IMR-90 (cell line): ENCODE data around the gene TTC27. TPM values are rescaled to one million over a fixed set of nuclear protein-coding genes. Genes with fewer than 3 reads are reported as not detected.

ENCODE experiments used
- ATAC-seq: fragments of 200-7000 bp; cut with Tn5 transposase; 2 replicates; pipeline ENCODE4 v1.9.1; 2020; ENCODE audit warnings: low read depth, mild to moderate bottlenecking, moderate library complexity
- BruUV-seq: library from RNA; stranded (reverse); fragments of 400-500 nt; replicated peaks from 2 replicates; lab custom pipeline; 2021; lab: Mats Ljungman, UMichigan
- CTCF ChIA-PET: fragments of 300-600 bp; formaldehyde crosslinking; extraction: SDS; loops from one replicate; lab custom pipeline; 2021; ENCODE audit warnings: antibody characterized with exemption; lab: Yijun Ruan, JAX
- POLR2A ChIA-PET: fragments of 300-600 bp; sonication (Branson Sonifier 250); formaldehyde crosslinking; loops from one replicate; lab custom pipeline; 2022; ENCODE audit warnings: antibody characterized with exemption; ENCODE audit not compliant: unreplicated experiment; lab: Charles Lee
- DNase-seq: peaks from one replicate; pipeline ENCODE4 v3.0.0; 2013
- H2AFZ ChIP-seq: replicated peaks from 2 replicates; pipeline ENCODE3; 2013; ENCODE audit warnings: low read length, mild to moderate bottlenecking; ENCODE audit not compliant: poor library complexity
- H2AK5ac ChIP-seq: 2 replicates; pipeline ENCODE4 v1.6.1; 2013; ENCODE audit warnings: low read depth, low read length, inconsistent platforms
- H2AK9ac ChIP-seq: replicated peaks from 2 replicates; pipeline ENCODE3; 2013; ENCODE audit warnings: mild to moderate bottlenecking, low read depth, low read length, moderate library complexity; ENCODE audit not compliant: poor library complexity
- H2BK120ac ChIP-seq: 2 replicates; pipeline ENCODE4 v1.6.1; 2013; ENCODE audit warnings: low read depth, low read length, inconsistent platforms
- H2BK15ac ChIP-seq: 3 replicates; pipeline ENCODE4 v1.6.1; 2013; ENCODE audit warnings: low read depth, low read length, inconsistent platforms
- H2BK20ac ChIP-seq: 2 replicates; pipeline ENCODE4 v1.6.1; 2013; ENCODE audit warnings: low read depth, mild to moderate bottlenecking, inconsistent platforms, low read length, moderate library complexity
- H2BK5ac ChIP-seq: 2 replicates; pipeline ENCODE4 v1.6.1; 2013; ENCODE audit warnings: mild to moderate bottlenecking, low read depth, low read length, inconsistent platforms; ENCODE audit not compliant: poor library complexity, severe bottlenecking
- H3K14ac ChIP-seq: replicated peaks from 2 replicates; pipeline ENCODE4 v1.6.1; 2013; ENCODE audit warnings: low read depth, low read length, inconsistent platforms
- H3K18ac ChIP-seq: 2 replicates; pipeline ENCODE4 v1.6.1; 2013; ENCODE audit warnings: low read depth, low read length, control low read depth
- H3K23ac ChIP-seq: 2 replicates; pipeline ENCODE4 v1.6.1; 2013; ENCODE audit warnings: low read depth, low read length, inconsistent platforms
- H3K27ac ChIP-seq: 2 replicates; pipeline ENCODE4 v1.5.1; 2013; ENCODE audit warnings: mild to moderate bottlenecking, control low read depth, low read length; ENCODE audit not compliant: insufficient read depth
- H3K27me3 ChIP-seq: 2 replicates; pipeline ENCODE4 v1.6.1; 2013; ENCODE audit warnings: low read length; ENCODE audit not compliant: control insufficient read depth, insufficient read depth
- H3K36me3 ChIP-seq: 2 replicates; pipeline ENCODE4 v1.6.1; 2013; ENCODE audit warnings: low read length, mixed read lengths; ENCODE audit not compliant: control insufficient read depth, insufficient read depth
- H3K4ac ChIP-seq: 2 replicates; pipeline ENCODE4 v1.6.1; 2013; ENCODE audit warnings: low read depth, low read length, inconsistent platforms
- H3K4me1 ChIP-seq: 2 replicates; pipeline ENCODE4 v1.6.1; 2013; ENCODE audit warnings: low read length, mixed read lengths; ENCODE audit not compliant: control insufficient read depth, insufficient read depth
- H3K4me2 ChIP-seq: 2 replicates; pipeline ENCODE4 v1.6.1; 2013; ENCODE audit warnings: low read depth, mild to moderate bottlenecking, control low read depth, low read length, moderate library complexity
- H3K4me3 ChIP-seq: 2 replicates; pipeline ENCODE4 v1.5.1; 2013; ENCODE audit warnings: low read depth, mild to moderate bottlenecking, control low read depth, low read length, moderate library complexity; ENCODE audit not compliant: insufficient read depth
- H3K56ac ChIP-seq: 2 replicates; pipeline ENCODE4 v1.6.1; 2013; ENCODE audit warnings: low read length, inconsistent platforms; ENCODE audit not compliant: insufficient read depth; ENCODE audit errors: extremely low read depth
- H3K79me1 ChIP-seq, 2 experiments: 2 replicates each; pipeline ENCODE4 v1.6.1; 2013; ENCODE audit warnings: low read length in 2 of 2, inconsistent platforms in 1 of 2, low read depth in 1 of 2
- H3K9ac ChIP-seq: 2 replicates; pipeline ENCODE4 v1.6.1; 2013; ENCODE audit warnings: low read depth, low read length, control low read depth
- H3K9me1 ChIP-seq: 2 replicates; pipeline ENCODE4 v1.6.1; 2013; ENCODE audit warnings: low read length, inconsistent platforms; ENCODE audit not compliant: insufficient read depth
- H3K9me3 ChIP-seq: 2 replicates; pipeline ENCODE4 v1.6.1; 2013; ENCODE audit warnings: low read length; ENCODE audit not compliant: control insufficient read depth, insufficient read depth
- H4K20me1 ChIP-seq: 2 replicates; pipeline ENCODE4 v1.6.1; 2013; ENCODE audit warnings: low read length, inconsistent platforms; ENCODE audit not compliant: insufficient read depth
- H4K5ac ChIP-seq: 2 replicates; pipeline ENCODE4 v1.6.1; 2013; ENCODE audit warnings: mild to moderate bottlenecking, low read depth, low read length, control low read depth
- H4K8ac ChIP-seq, 2 experiments: 2 replicates each; pipeline ENCODE4 v1.6.1; 2013; ENCODE audit warnings: low read depth in 2 of 2, low read length in 2 of 2, control low read depth in 1 of 2, inconsistent platforms in 1 of 2
- H4K91ac ChIP-seq: 2 replicates; pipeline ENCODE4 v1.6.1; 2013; ENCODE audit warnings: low read depth, low read length, inconsistent platforms; ENCODE audit not compliant: insufficient read depth
- BHLHE40 ChIP-seq: fragments of 150-350 bp; IDR thresholded peaks from 2 replicates; pipeline ENCODE4 v1.6.1; 2016; ENCODE audit warnings: mild to moderate bottlenecking, low read depth, low read length
- CEBPB ChIP-seq: IDR thresholded peaks from 2 replicates; pipeline ENCODE4 v1.6.1; 2012; ENCODE audit warnings: low read depth, low read length, improper control_type of control experiment
- CHD1 ChIP-seq: IDR thresholded peaks from 2 replicates; pipeline ENCODE4 v1.6.1; 2012; ENCODE audit warnings: low read depth, low read length, improper control_type of control experiment
- ELK1 ChIP-seq: fragments of 150-350 bp; IDR thresholded peaks from 2 replicates; pipeline ENCODE4 v1.6.1; 2016; ENCODE audit warnings: low read depth, mild to moderate bottlenecking, low read length, moderate library complexity, borderline replicate concordance
- FOS ChIP-seq: fragments of 150-350 bp; IDR thresholded peaks from 2 replicates; pipeline ENCODE4 v1.6.1; 2016; ENCODE audit warnings: low read depth, low read length
- MAZ ChIP-seq: IDR thresholded peaks from 2 replicates; pipeline ENCODE4 v1.6.1; 2012; ENCODE audit warnings: low read depth, mild to moderate bottlenecking, low read length, improper control_type of control experiment, moderate library complexity, borderline replicate concordance
- MXI1 ChIP-seq: IDR thresholded peaks from 2 replicates; pipeline ENCODE4 v1.6.1; 2012; ENCODE audit warnings: low read depth, mild to moderate bottlenecking, low read length, moderate library complexity, borderline replicate concordance
- NFE2L2 ChIP-seq: fragments of 150-350 bp; IDR thresholded peaks from 2 replicates; pipeline ENCODE4 v1.6.1; 2016; ENCODE audit warnings: low read depth, mild to moderate bottlenecking, low read length
- POLR2A ChIP-seq: IDR thresholded peaks from 2 replicates; pipeline ENCODE4 v1.6.1; 2012; ENCODE audit warnings: mild to moderate bottlenecking, low read depth, low read length
- RAD21 ChIP-seq: IDR thresholded peaks from 2 replicates; pipeline ENCODE4 v1.6.1; 2012; ENCODE audit warnings: low read length, improper control_type of control experiment
- RCOR1 ChIP-seq: IDR thresholded peaks from 2 replicates; pipeline ENCODE4 v1.6.1; 2012; ENCODE audit warnings: mild to moderate bottlenecking, low read length, improper control_type of control experiment; ENCODE audit not compliant: insufficient replicate concordance
- RFX5 ChIP-seq: IDR thresholded peaks from 2 replicates; pipeline ENCODE4 v1.8.0; 2012; ENCODE audit warnings: low read depth, mild to moderate bottlenecking, low read length, moderate library complexity
- SMC3 ChIP-seq: fragments of 150-350 bp; IDR thresholded peaks from 2 replicates; pipeline ENCODE4 v1.6.1; 2016; ENCODE audit warnings: low read depth, mild to moderate bottlenecking, antibody characterized with exemption, low read length, moderate library complexity
- USF2 ChIP-seq: fragments of 150-350 bp; IDR thresholded peaks from 2 replicates; pipeline ENCODE4 v1.6.1; 2017; ENCODE audit warnings: mild to moderate bottlenecking, antibody characterized with exemption, low read length, low read depth
- WGBS, 2 experiments: methylation state at CpG; one replicate each; pipeline versions ENCODE4 v1.1.5 to v1.1.7; 2013; ENCODE audit warnings: missing lambda C conversion rate in 2 of 2; ENCODE audit not compliant: insufficient read length in 1 of 2; ENCODE audit errors: extremely low coverage in 2 of 2; 5-methylcytosine and 5-hydroxymethylcytosine counted together
- dilution Hi-C: fragments of 300-500 bp; cut with HindIII; formaldehyde crosslinking; loops from one replicate; pipeline ENCODE4 v1.14.3; 2018; ENCODE audit warnings: low sequenced_read_pairs; ENCODE audit not compliant: unreplicated experiment
- in situ Hi-C: fragments of 300-500 bp; cut with MboI; formaldehyde crosslinking; loops from 3 replicates; pipeline ENCODE4 v1.14.3; 2019; ENCODE audit warnings: low sequenced_read_pairs, inconsistent platforms, mixed read lengths
- intact Hi-C: fragments of 100-400 bp; cut with micrococcal nuclease; formaldehyde crosslinking; loops from 2 replicates; pipeline ENCODE4 v1.10.0; 2022
- polyA plus RNA-seq, 3 experiments: library from polyadenylated mRNA; depleted of rRNA; stranded (reverse); fragments of >200 nt; gene quantifications; 2 replicates each; pipeline ENCODE4 v1.2.3, GENCODE V29; 2012; ENCODE audit warnings: low replicate concordance in 1 of 3
- total RNA-seq: library from RNA; depleted of rRNA; stranded (reverse); fragments of >200 nt; gene quantifications from 2 replicates; pipeline ENCODE4 v1.2.3, GENCODE V29; 2012
- TF ChIP-seq, protein P1 (sequence below): conservative IDR thresholded peaks from 2 replicates; pipeline ENCODE4 v1.5.1; 2012; ENCODE audit warnings: mild to moderate bottlenecking, low read depth, low read length, improper control_type of control experiment

TTC27 gene
- total and polyA plus RNA-seq, 2 of the 4 experiments (the other 2 are of a cell fraction), result 12.7 to 30.5 TPM

- WGBS, 2 experiments, result no CpG with 5 or more reads among the region's 5 CpGs
- TF ChIP-seq, protein P1, sequence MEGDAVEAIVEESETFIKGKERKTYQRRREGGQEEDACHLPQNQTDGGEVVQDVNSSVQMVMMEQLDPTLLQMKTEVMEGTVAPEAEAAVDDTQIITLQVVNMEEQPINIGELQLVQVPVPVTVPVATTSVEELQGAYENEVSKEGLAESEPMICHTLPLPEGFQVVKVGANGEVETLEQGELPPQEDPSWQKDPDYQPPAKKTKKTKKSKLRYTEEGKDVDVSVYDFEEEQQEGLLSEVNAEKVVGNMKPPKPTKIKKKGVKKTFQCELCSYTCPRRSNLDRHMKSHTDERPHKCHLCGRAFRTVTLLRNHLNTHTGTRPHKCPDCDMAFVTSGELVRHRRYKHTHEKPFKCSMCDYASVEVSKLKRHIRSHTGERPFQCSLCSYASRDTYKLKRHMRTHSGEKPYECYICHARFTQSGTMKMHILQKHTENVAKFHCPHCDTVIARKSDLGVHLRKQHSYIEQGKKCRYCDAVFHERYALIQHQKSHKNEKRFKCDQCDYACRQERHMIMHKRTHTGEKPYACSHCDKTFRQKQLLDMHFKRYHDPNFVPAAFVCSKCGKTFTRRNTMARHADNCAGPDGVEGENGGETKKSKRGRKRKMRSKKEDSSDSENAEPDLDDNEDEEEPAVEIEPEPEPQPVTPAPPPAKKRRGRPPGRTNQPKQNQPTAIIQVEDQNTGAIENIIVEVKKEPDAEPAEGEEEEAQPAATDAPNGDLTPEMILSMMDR, result no peak
- TF ChIP-seq MAZ (no peak), CHD1 (no peak), SMC3 (no peak), NFE2L2 (no peak), USF2 (no peak), RCOR1 (no peak), FOS (no peak), ELK1 (no peak), POLR2A (no peak), BHLHE40 (no peak), MXI1 (no peak), RFX5 (no peak), RAD21 (no peak), CEBPB (no peak)
- BruUV-seq, result no TSS peak
Observed at GRCh38 chr2:32807662-32808061, 179.8 kb downstream of the TTC27 start.

More at GRCh38 chr2:32807662-32808061, 179.8 kb downstream of the TTC27 start:
- dilution Hi-C loops (no loop called here), intact Hi-C loops (no loop called here), in situ Hi-C loops (no loop called here)
- Histone ChIP-seq H3K9me3 (no peaks in the 10 kb centered on the region), H3K56ac (no peak overlapping the region), H3K27ac (no peak overlapping the region), H3K79me1 (peaks cover 0 to 4% of the 10 kb centered on the region in 2 experiments; a peak in 1 of 4 replicates), H3K4me3 (no peak overlapping the region), H3K18ac (no peak overlapping the region), H2BK120ac (no peak overlapping the region), H2AFZ (no peak overlapping the region), H3K9me1 (peaks cover 6% of the 10 kb centered on the region), H4K5ac (no peak overlapping the region), H3K14ac (no peak overlapping the region), H2BK15ac (no peak overlapping the region), H3K36me3 (no peaks in the 10 kb centered on the region; the same call in 1 of the 2 replicates), H4K20me1 (no peaks in the 10 kb centered on the region), H3K23ac (no peak overlapping the region), H2BK20ac (no peak overlapping the region), H2BK5ac (no peak overlapping the region), H3K4me1 (peaks cover 8% of the 10 kb centered on the region), H3K4me2 (no peak overlapping the region), H3K27me3 (no peaks in the 10 kb centered on the region), H2AK5ac (no peak overlapping the region), H2AK9ac (no peak overlapping the region), H4K8ac (no peak overlapping the region), H3K4ac (no peak overlapping the region), H3K9ac (no peak overlapping the region), H4K91ac (no peak overlapping the region)
- POLR2A ChIA-PET, result no interaction called here
- DNase-seq (no peak), ATAC-seq (no peak)
- CTCF ChIA-PET, result no interaction called here
